NCI-H774 (cell line): ENCODE data around the gene CLDN10.
"Not testable (repeated sequence)": the region's sequence is repeated elsewhere in the genome, so short reads cannot be mapped to it uniquely, and the experiment has no call there.

Experiments
- DNase-seq: peaks from one replicate; lab custom pipeline; 2025; lab: John Stamatoyannopoulos, UW

CLDN10 gene

GRCh38 chr13:95541911-95542474, 10.5 kb upstream of the CLDN10 start:
- DNase-seq: no peak

GRCh38 chr13:95544293-95544692, 8.2 kb upstream of the CLDN10 start:
- DNase-seq: no peak

DNA sequence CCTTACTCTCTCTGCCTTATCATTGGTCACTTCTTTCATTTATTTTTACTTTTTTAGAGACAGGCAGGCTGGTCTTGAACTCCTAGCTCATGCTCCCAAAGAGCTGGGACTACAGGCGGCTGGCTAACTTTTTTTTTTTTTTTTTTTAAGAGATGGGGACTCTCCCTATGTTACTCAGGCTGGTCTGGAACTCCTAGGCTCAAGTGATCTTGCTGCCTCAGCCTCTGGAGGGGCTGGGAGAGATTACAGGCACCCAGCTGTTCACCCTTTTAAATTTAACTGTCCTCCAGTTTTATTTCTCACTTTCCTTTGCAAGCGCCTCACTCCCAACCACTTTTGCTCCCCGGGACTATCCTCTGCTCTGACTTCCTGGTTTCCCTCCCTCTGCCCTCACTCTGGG, 5.6 kb upstream of the CLDN10 start:
- DNase-seq: no peak

DNA sequence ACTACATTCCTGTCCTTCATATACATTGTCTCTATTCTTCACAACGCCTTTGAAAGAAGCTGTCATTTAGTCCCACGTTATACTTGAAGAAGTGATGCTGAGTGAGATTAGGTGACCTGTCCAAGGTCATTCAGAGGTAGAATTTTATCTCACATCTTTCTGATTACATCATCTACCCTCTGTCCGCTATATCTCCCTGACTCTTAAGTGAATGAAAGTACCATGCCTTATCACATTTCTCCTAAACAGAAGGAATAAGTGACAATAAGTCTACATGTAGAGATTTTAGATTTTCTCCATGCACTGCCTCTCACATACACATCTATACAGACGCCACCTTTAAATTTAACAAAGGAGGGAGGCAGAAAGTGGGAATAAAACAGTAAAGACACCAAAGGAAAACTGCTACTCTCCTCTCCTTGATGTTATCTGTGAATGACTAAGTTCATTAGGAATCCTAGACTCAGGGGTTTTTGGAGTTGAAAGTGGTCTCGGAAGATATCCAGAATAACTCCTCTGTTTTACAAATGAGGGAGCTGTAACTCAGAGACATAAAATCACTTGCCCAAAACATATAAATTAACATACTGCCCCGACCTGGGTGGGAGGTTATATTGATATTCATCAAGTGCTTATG, 4.9 kb upstream of the CLDN10 start:
- no peak for DNase-seq

GRCh38 chr13:95552208-95552538, 347 bp upstream of the CLDN10 start:
- DNase-seq: no peak

DNA sequence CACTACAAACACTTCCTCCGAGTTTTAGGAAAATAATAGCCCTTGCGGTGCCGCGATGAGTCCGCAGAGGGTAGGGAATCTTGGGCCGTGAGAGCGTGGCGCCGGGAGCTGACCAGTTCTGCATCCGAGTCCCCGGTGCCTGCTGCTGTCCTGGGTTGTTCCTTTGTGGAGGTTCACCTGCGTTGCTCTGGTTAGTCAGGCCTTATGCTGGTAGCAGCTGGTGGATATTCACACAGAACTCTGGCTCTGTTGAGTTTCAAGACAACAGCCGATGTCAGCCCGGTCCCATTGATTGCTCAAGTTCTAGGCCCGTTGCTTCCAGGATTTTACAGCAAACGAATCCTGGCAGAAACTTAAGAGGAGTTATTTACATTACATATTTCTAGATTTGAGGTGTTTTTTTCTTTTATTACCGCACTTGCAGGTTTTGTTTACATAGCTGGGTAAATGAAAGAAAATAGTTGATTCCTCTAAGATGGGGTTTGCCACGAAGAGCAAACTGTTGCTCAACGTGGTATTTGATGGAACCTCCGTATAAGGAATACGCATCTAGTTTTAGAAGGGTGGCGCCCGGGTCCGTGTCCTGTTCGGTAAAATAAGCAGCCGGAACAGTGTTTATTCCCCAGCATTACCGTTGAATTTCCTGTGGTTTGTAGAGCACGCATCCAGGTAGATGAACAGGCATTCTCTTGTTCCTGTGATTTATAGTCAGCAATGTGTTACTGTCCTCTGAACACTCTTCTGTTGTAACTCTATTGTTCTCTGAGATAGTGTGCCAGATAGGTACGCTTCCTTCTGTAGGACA, 1.3 kb downstream of the CLDN10 start:
- no peak for DNase-seq

DNA sequence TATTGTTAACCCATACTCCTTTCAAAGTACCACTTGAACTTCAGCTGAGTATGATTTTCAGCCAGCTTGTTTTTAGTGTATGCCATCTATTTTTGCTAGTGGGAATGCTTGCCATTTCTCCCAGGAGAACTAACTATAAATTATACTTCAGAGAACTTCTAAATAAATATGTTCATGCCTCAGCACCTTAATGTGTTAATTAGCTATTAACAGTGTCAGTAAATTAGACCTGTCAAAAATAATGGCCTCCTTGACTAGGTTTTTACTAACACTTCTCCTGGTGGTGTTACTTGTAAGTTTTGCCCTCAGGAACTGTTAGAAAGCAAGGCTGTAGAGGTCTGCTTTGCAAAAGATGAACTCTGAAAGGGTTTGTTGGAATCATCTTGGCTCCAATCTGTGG, 4.5 kb downstream of the CLDN10 start:
- no peak for DNase-seq

GRCh38 chr13:95559100-95559499, 6.6 kb downstream of the CLDN10 start:
- peak; percentile 20 for DNase-seq

- DNase-seq: no peak
Observed at GRCh38 chr13:95560387-95560786, 7.9 kb downstream of the CLDN10 start.

- DNase-seq: no peak
Observed at GRCh38 chr13:95564091-95564490, 11.6 kb downstream of the CLDN10 start.

DNA sequence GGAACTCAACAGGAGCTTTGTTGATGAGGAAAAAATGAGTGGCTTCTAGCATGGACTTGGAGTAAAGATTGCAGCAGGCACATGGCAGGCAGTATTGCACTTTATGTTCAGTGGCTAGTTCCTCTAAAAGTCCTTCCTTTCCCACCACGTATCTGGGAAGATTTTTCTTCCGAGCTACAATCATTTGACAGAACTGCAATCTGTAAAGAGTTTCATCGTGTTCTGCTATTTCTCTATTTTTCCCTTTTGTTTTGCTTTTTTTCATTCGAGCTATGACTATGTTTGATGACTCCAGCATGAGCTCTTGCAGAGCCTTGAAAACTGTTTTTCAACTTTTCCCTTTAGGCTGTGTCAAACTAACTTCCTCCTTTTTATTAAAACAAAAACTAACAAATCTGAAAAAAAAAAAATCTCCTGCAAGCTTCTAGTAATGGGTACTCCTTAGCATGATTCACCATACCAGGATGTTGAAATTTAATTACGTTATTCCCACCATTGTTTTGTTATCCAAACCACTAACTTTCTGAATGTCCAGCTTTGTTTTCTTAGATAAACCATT, 12.3 kb downstream of the CLDN10 start:
- no peak for DNase-seq

DNA sequence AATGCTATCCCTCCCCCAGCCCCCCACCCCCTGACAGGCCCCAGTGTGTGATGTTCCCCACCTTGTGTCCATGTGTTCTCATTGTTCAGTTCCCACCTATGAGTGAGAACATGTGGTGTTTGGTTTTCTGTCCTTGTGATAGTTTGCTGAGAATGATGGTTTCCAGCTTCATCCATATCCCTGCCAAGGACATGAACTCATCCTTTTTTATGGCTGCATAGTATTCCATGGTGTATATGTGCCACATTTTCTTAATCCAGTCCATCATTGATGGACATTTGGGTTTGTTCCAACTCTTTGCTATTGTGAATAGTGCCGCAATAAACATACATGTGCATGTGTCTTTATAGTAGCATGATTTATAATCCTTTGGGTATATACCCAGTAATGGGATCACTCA, 13.2 kb downstream of the CLDN10 start:
- not testable (repeated sequence) for DNase-seq

DNA sequence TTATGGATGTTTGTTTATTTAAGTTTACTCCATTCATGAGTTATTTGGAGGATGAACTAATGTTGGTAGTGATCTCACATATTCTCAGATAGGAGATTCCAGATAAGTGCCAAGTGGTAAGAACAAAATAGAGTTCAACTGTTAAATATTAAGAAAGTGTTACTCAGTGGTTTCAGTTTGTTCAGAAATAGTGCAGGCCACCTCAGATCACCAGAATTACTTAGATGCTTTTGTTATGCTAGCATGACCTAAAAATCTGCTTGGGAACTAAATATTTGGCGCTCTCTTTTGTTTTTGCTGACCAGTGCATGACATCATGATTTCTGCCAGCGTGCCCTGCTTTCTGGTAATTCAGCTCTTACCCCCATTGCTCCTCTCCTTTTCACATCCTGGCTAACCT, 15.6 kb downstream of the CLDN10 start:
- DNase-seq: no peak

- no peak for DNase-seq
Observed at GRCh38 chr13:95570016-95570415, 17.5 kb downstream of the CLDN10 start.

- no peak for DNase-seq
Observed at GRCh38 chr13:95571941-95572340, 19.4 kb downstream of the CLDN10 start.

GRCh38 chr13:95573221-95573620, 20.7 kb downstream of the CLDN10 start:
- DNase-seq: no peak

DNA sequence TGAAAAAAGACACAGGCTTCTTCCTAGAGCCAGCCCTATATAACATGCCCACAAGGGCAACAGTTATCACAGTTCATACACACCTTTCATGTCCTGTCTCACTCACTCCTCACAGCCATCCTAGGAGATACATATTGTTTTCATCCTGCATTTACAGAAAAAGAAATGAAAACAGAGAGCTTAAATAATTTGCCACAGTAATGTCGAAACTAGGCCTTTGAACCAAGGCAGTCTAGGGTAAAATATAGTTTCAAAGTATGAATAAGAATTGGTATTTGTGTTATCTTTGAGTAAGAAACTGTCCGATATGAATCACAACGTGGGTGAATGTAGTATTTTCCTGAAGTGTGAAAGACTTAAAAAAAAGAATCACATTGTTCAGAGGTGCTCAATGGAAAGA, 26.8 kb downstream of the CLDN10 start:
- DNase-seq: no peak

- DNase-seq: no peak
Observed at GRCh38 chr13:95585867-95586266, 33.3 kb downstream of the CLDN10 start.

- no peak for DNase-seq
Observed at GRCh38 chr13:95588134-95588533, 35.6 kb downstream of the CLDN10 start.

GRCh38 chr13:95588721-95589120, 36.2 kb downstream of the CLDN10 start:
- no peak for DNase-seq

DNA sequence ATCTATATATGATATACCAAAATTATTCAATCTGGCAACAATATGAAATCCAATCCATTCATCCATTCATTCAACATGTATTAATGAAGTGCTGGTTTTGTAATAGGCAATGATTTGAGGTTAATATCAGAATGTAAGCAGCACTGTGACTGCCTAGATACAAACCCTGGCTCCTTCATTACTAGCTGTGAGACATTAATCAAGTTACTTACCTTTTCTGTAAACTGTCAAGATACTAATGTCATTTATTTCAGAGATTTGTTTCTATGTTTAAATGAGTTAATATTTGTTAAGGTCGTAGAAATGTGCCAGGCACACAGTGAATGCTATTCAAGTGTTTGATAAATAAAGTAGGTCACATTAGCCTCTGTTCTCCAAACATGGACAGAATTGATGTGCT, 40.9 kb downstream of the CLDN10 start:
- DNase-seq: no peak

- no peak for DNase-seq
Observed at GRCh38 chr13:95596701-95597100, 44.2 kb downstream of the CLDN10 start.

DNA sequence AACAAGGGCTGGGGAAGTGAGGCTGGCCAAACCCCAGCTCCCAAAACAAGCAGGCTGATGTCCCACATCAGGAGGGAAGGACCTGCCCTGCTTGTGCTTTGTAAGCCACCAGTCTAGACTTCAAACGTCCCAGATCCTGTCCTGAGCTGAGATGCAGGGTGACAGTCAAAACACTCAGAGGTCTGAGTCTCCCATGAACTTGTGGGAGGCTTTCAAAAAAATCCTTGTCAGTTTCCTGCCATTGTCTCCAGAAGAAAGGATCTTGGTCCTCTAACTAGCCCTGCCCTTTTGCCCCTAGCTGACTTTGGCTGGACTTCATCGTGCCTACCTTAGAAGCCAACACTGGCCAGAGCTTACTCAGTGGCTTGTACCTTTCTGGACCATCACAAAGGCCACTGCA, 48.7 kb downstream of the CLDN10 start:
- DNase-seq: no peak
